ENCODE measurements around the gene SLC26A8.

The SLC26A8 gene

GRCh38 chr6:35962779-35963560 is 61.5 kb downstream of the SLC26A8 start:
- no peaks in the 10 kb centered on the region for H3K27me3 ChIP-seq (ENCODE audit: insufficient read depth, insufficient read length)
- no peak overlapping the region for H3K9ac ChIP-seq (ENCODE audit: insufficient read length, low read depth)
- no peaks in the 10 kb centered on the region for H3K9me3 ChIP-seq (ENCODE audit: insufficient read depth, low read length)
- no peaks in the 10 kb centered on the region for H3K4me1 ChIP-seq (ENCODE audit: insufficient read depth, insufficient read length)
- no peak for TF ChIP-seq ZNF274 (IDR thresholded peaks at IDR 0.05; ENCODE audit: low read depth, low read length)
- H3K36me3 ChIP-seq (ENCODE audit: insufficient read depth, insufficient read length, low read length), result no peaks in the 10 kb centered on the region
- no peak for DNase-seq (ENCODE audit: low read depth, low spot score)
- H3K4me3 ChIP-seq (ENCODE audit: insufficient read length, low read depth), result no peak overlapping the region

GRCh38 chr6:35960187-35960586 is 64.3 kb downstream of the SLC26A8 start:
- Histone ChIP-seq H3K4me3 (ENCODE audit: insufficient read length, low read depth) (no peak overlapping the region), H3K27me3 (ENCODE audit: insufficient read depth, insufficient read length) (no peaks in the 10 kb centered on the region)
- no peak for DNase-seq (ENCODE audit: low read depth, low spot score)

GRCh38 chr6:35955970-35956369 is 68.5 kb downstream of the SLC26A8 start:
- no peak for DNase-seq (ENCODE audit: low read depth, low spot score)
- H3K9ac ChIP-seq (ENCODE audit: insufficient read length, low read depth), result no peak overlapping the region
- no peaks in the 10 kb centered on the region for H3K9me3 ChIP-seq (ENCODE audit: insufficient read depth, low read length)
- H3K4me3 ChIP-seq (ENCODE audit: insufficient read length, low read depth), result no peak overlapping the region
- H3K36me3 ChIP-seq (ENCODE audit: insufficient read depth, insufficient read length, low read length), result no peaks in the 10 kb centered on the region
- H3K4me1 ChIP-seq (ENCODE audit: insufficient read depth, insufficient read length), result no peaks in the 10 kb centered on the region
- TF ChIP-seq YY1 (IDR thresholded peaks at IDR 0.05; ENCODE audit: insufficient read depth, insufficient read length), result no peak
- no peak for TF ChIP-seq SUZ12 (IDR thresholded peaks at IDR 0.05; ENCODE audit: extremely low read depth, insufficient read depth, insufficient read length)
- TF ChIP-seq ZNF274 (IDR thresholded peaks at IDR 0.05; ENCODE audit: low read depth, low read length), result no peak
- H3K27me3 ChIP-seq (ENCODE audit: insufficient read depth, insufficient read length), result no peaks in the 10 kb centered on the region

More at GRCh38 chr6:35960187-35960586, 64.3 kb downstream of the SLC26A8 start:
- no peaks in the 10 kb centered on the region for H3K4me1 ChIP-seq (ENCODE audit: insufficient read depth, insufficient read length)
- no peak for TF ChIP-seq ZNF274 (IDR thresholded peaks at IDR 0.05; ENCODE audit: low read depth, low read length)
- TF ChIP-seq SUZ12 (IDR thresholded peaks at IDR 0.05; ENCODE audit: extremely low read depth, insufficient read depth, insufficient read length), result no peak
- TF ChIP-seq YY1 (IDR thresholded peaks at IDR 0.05; ENCODE audit: insufficient read depth, insufficient read length), result no peak
- no peak overlapping the region for H3K9ac ChIP-seq (ENCODE audit: insufficient read length, low read depth)
- H3K9me3 ChIP-seq (ENCODE audit: insufficient read depth, low read length), result no peaks in the 10 kb centered on the region
- no peaks in the 10 kb centered on the region for H3K36me3 ChIP-seq (ENCODE audit: insufficient read depth, insufficient read length, low read length)

GRCh38 chr6:35955521-35955920 is 68.9 kb downstream of the SLC26A8 start:
- H3K27me3 ChIP-seq (ENCODE audit: insufficient read depth, insufficient read length), result no peaks in the 10 kb centered on the region
- TF ChIP-seq SUZ12 (IDR thresholded peaks at IDR 0.05; ENCODE audit: extremely low read depth, insufficient read depth, insufficient read length) (no peak), ZNF274 (IDR thresholded peaks at IDR 0.05; ENCODE audit: low read depth, low read length) (no peak), YY1 (IDR thresholded peaks at IDR 0.05; ENCODE audit: insufficient read depth, insufficient read length) (no peak)
- H3K4me3 ChIP-seq (ENCODE audit: insufficient read length, low read depth), result no peak overlapping the region
- no peak overlapping the region for H3K9ac ChIP-seq (ENCODE audit: insufficient read length, low read depth)
- H3K9me3 ChIP-seq (ENCODE audit: insufficient read depth, low read length), result no peaks in the 10 kb centered on the region
- H3K4me1 ChIP-seq (ENCODE audit: insufficient read depth, insufficient read length), result no peaks in the 10 kb centered on the region
- DNase-seq (ENCODE audit: low read depth, low spot score), result no peak
- H3K36me3 ChIP-seq (ENCODE audit: insufficient read depth, insufficient read length, low read length), result no peaks in the 10 kb centered on the region

GRCh38 chr6:35955071-35955470 is 69.4 kb downstream of the SLC26A8 start:
- H3K9ac ChIP-seq (ENCODE audit: insufficient read length, low read depth), result no peak overlapping the region
- no peak overlapping the region for H3K4me3 ChIP-seq (ENCODE audit: insufficient read length, low read depth)
- H3K36me3 ChIP-seq (ENCODE audit: insufficient read depth, insufficient read length, low read length), result no peaks in the 10 kb centered on the region
- no peaks in the 10 kb centered on the region for H3K27me3 ChIP-seq (ENCODE audit: insufficient read depth, insufficient read length)
- no peak for TF ChIP-seq YY1 (IDR thresholded peaks at IDR 0.05; ENCODE audit: insufficient read depth, insufficient read length)
- no peak for TF ChIP-seq ZNF274 (IDR thresholded peaks at IDR 0.05; ENCODE audit: low read depth, low read length)
- no peak for TF ChIP-seq SUZ12 (IDR thresholded peaks at IDR 0.05; ENCODE audit: extremely low read depth, insufficient read depth, insufficient read length)
- no peaks in the 10 kb centered on the region for H3K9me3 ChIP-seq (ENCODE audit: insufficient read depth, low read length)
- no peak for DNase-seq (ENCODE audit: low read depth, low spot score)
- no peaks in the 10 kb centered on the region for H3K4me1 ChIP-seq (ENCODE audit: insufficient read depth, insufficient read length)

- Histone ChIP-seq H3K4me1 (ENCODE audit: insufficient read depth, insufficient read length) (no peaks in the 10 kb centered on the region), H3K36me3 (ENCODE audit: insufficient read depth, insufficient read length, low read length) (no peaks in the 10 kb centered on the region), H3K9ac (ENCODE audit: insufficient read length, low read depth) (no peak overlapping the region), H3K4me3 (ENCODE audit: insufficient read length, low read depth) (no peak overlapping the region), H3K27me3 (ENCODE audit: insufficient read depth, insufficient read length) (no peaks in the 10 kb centered on the region), H3K9me3 (ENCODE audit: insufficient read depth, low read length) (no peaks in the 10 kb centered on the region)
- DNase-seq (ENCODE audit: low read depth, low spot score), result no peak
- TF ChIP-seq SUZ12 (IDR thresholded peaks at IDR 0.05; ENCODE audit: extremely low read depth, insufficient read depth, insufficient read length), result no peak
- TF ChIP-seq YY1 (IDR thresholded peaks at IDR 0.05; ENCODE audit: insufficient read depth, insufficient read length), result no peak
- no peak for TF ChIP-seq ZNF274 (IDR thresholded peaks at IDR 0.05; ENCODE audit: low read depth, low read length)
These were observed 70.1 kb downstream of the SLC26A8 start for GRCh38 chr6:35954333-35954732.

GRCh38 chr6:35948725-35949124 is 75.7 kb downstream of the SLC26A8 start:
- Histone ChIP-seq H3K9me3 (ENCODE audit: insufficient read depth, low read length) (no peaks in the 10 kb centered on the region), H3K4me1 (ENCODE audit: insufficient read depth, insufficient read length) (no peaks in the 10 kb centered on the region), H3K4me3 (ENCODE audit: insufficient read length, low read depth) (no peak overlapping the region), H3K27me3 (ENCODE audit: insufficient read depth, insufficient read length) (no peaks in the 10 kb centered on the region), H3K9ac (ENCODE audit: insufficient read length, low read depth) (no peak overlapping the region), H3K36me3 (ENCODE audit: insufficient read depth, insufficient read length, low read length) (no peaks in the 10 kb centered on the region)
- TF ChIP-seq SUZ12 (IDR thresholded peaks at IDR 0.05; ENCODE audit: extremely low read depth, insufficient read depth, insufficient read length) (no peak), ZNF274 (IDR thresholded peaks at IDR 0.05; ENCODE audit: low read depth, low read length) (no peak), YY1 (IDR thresholded peaks at IDR 0.05; ENCODE audit: insufficient read depth, insufficient read length) (no peak)
- peak; percentile 11 for DNase-seq (ENCODE audit: low read depth, low spot score)

Measured in NT2/D1 (cell line).